IPS-18c (cell line): ENCODE data around the gene KHK.

ENCODE experiments used
- H3K4me3 ChIP-seq: 2 replicates; pipeline ENCODE4 v1.7.0; 2013; ENCODE audit warnings: low read depth, mild to moderate bottlenecking, low read length, moderate library complexity; ENCODE audit not compliant: insufficient read depth
- H3K9me3 ChIP-seq: one replicate; pipeline ENCODE4 v1.6.1; 2013; ENCODE audit warnings: mild to moderate bottlenecking, low read length, moderate library complexity; ENCODE audit not compliant: control insufficient read depth, insufficient read depth

Gene KHK

DNA sequence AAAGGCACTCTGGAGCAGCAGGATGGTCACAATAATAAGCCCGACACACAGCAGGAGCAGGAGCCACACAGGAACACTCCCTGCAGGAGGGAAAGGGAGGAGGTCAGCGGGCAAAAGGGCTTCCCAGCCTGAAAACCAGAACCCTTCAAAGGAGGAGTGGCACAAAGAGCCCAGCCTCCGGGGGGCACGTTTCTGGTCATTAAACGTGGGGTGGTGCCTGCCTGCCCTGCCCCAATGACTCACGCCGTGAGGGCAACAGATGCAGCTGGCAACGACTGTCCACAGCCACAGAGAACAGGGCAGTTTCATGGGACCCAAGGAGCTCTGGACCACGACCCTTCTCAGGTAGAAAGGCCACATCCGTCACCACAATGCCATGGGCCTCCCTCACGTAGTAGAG is 44.9 kb downstream of the KHK start:
- no peak overlapping the region for H3K4me3 ChIP-seq
- H3K9me3 ChIP-seq, result no peaks in the 10 kb centered on the region

DNA sequence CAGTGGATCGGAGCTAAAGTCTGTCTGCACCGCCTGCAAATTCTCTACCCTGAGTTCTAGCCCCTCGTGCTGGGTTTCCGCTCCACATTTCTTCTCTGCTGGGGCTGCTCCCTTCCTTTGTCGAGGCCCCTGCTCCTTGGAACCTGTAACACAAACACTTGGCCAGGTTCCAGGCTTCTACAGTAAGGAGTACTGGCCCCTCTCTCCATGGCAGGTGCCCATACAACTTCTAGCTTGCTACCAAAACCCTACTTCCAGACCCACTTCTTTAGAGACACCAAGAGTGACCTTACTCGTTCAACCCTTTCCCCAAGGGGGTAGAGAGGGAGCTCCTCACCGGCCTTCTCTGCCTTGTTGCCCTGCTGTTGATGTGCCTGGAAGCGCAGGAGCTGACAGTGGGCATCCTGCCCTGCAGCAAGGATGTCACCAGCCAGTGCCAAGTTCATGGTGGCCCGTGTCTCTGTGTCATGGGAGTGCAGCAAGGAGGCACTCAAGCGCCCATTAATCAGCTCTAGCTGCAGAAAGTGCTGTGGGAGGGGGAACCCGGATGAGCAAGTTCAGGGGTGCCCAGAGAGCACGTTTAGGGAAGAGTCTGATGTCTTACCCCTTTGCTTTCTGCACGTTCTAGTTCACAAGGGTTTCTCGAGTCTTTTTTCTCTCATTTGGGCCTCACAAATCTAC is 46.8 kb downstream of the KHK start:
- no peaks in the 10 kb centered on the region for H3K9me3 ChIP-seq

DNA sequence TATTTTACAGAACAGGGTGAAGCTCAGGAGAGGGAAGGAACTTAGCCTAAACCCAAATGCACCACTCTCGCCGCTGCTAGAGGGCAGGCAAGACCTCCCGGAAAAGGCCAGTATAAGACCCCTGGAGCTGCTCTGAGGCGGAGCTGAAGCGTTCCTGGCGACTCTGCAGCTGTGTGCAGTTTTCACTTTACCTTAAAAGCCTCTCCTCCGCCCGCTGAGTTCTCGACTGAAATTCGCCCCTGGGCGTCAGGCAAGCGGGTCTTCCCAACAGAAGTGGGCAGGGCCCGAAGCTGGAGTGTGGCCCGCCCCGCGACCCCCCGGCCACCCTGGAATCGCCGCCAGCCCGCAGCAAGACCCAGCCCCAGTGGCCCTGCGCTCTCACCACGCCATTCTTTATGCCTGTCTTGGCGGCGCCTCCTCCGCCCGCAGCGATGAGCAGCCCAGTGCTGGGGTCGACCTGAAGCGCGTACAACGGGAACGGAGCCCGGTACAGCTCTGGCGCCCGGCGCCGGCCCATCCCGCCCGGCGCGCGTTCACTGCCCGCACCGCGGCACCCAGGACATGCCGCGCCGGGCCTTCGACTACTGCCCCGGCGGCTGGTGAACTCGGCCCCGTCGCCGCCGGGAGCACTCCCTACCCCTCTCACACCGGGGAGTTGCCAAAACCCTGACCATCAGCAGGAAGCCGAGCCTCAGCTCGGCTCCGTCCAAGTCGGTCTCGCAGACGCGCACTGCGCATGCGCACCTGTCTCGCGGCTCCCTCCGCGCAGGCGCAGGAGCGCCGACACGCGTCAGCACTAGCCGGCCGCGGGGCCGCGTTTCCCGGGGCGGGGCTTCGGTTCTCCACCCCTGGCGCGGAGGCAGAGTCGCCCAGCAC is 47.6 kb downstream of the KHK start, which contains the start of gene PREB:
PREB (minus strand) TSS at position 732 of the 876 bp plus-strand sequence; CDS start at position 517, 215 bp downstream.
- H3K4me3 ChIP-seq, result peak within 1 kb of the TSS; percentile 96
- H3K9me3 ChIP-seq, result no peaks in the 10 kb centered on the region

More for the DNA sequence above, 46.8 kb downstream of the KHK start:
- H3K4me3 ChIP-seq, result peak overlapping the region; percentile 96

DNA sequence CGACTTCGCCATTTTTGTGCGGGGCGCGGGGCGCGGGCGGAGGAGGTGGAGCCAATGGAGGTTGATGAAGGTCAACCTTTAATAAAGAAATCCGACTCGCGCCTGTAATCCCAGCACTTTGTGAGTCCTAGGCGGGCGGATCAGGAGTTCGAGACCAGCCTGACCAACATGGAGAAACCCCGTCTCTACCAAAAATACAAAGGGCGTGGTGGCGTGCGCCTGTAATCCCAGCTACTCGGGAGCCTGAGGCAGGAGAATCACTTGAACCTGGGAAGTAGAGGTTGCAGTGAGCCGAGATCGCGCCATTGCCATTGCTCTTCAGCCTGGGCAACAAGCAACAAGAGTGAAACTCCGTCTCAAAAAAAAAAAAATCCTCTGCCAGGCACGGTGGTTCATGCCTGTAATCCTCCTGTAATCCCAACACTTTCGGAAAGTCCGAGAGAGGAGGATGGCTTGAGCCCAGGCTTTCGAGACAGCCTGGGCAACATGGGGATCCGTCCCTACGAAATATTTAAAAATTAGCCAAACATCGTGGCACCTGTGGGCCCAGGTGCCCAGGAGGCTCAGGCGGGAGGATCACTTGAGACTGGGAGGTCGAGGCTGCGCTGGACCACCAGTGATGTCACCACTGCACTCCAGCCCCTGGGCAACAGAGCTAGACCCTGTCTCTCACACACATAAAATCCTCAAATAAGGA is 48.4 kb downstream of the KHK start:
- Histone ChIP-seq H3K4me3 (peak overlapping the region; percentile 31; the same call in 1 of the 2 replicates), H3K9me3 (no peaks in the 10 kb centered on the region)

DNA sequence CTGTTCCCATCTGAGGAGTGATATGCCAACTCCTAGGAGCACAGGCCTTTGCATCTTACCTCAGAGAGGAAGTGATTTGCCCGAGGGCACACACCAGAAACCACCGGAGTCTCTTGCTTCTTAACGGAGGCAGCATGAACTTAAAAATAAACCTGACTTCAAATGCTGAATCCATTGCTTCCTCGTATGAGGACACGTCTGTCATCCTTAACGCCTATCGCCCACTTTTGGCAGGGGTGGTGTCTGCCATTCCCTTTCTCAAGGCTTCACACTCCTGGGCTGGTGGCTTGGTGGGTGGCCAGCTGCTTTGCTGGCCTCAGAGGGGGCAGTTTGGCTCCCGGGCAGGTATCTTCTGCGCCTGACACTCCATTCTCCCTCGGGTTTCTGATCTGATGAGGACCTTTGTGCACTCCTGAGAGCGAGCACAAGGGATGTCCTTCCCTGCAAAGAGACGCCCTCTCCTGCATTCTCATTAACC is 48.9 kb downstream of the KHK start:
- Histone ChIP-seq H3K9me3 (no peaks in the 10 kb centered on the region), H3K4me3 (no peak overlapping the region)

DNA sequence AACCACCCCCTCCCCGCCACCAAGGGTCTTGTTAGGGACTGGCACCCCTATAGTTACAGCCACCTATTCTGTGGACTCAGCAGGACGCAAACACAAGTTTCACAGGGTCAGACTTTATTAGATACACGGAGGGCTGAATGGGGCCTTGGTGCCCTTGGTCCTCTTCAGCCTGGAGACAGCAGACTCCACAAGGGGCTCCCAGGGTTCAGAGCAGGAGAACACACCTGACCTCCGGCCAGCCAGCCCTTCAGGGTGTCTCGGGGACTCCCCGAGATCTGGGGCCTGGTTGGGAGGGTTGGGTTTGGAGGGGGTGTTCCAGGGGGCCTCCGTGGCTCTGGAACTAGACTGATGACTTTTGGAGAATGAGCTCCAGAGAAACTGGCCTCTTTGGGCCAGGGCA is 50.2 kb downstream of the KHK start:
- H3K4me3 ChIP-seq, result no peak overlapping the region
- no peaks in the 10 kb centered on the region for H3K9me3 ChIP-seq

DNA sequence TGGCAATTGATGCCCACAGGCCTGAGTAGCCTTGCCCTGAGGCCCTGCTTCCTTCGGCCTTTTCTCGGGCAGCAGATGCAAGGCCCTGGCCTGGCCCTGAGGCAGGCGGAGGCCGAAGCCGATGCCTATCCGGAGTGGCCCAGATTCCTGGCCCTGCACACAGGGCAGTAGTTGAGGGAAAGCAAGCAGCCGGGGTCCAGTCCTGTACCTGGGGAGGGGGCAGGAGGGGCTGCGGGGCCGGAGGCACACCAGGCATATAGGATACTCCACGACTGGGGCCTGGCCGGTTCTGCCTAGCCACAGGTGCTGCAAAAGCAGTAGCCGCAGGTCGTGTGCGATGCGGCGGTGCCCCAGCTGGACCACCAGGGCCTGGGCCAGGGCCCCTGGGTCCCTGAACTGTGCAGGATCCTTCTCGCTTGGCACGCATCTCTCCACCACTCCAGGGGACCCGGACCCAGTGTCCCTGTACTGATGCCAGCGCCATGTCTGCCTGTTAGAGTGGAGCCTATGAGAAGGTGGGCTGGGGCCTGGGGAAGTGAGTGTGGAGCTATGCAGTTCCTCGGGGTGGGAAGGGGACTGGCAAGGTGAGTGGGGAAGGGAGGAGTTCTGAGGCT is 50.9 kb downstream of the KHK start:
- no peaks in the 10 kb centered on the region for H3K9me3 ChIP-seq
- H3K4me3 ChIP-seq, result no peak overlapping the region

DNA sequence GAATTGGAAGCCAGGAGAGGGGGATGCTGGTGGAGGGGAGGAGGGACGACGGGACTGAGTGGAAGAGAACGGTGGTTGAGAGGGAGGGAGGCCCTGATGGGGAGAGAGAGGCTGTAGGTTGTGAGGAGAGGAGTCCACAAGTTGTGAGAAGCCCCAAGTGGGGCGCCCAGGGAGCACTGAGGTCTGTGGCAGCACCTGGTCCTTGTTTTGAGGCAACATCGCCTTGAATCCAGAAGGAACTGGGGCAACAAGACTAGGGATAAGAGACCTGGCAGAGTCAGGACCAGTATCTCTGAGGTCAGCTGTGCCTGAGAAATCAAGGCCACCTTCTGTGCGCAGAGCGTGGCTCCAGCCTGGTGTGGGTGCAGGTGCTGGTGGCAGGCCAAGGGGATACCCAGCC is 51.5 kb downstream of the KHK start:
- no peaks in the 10 kb centered on the region for H3K9me3 ChIP-seq
- H3K4me3 ChIP-seq, result no peak overlapping the region

DNA sequence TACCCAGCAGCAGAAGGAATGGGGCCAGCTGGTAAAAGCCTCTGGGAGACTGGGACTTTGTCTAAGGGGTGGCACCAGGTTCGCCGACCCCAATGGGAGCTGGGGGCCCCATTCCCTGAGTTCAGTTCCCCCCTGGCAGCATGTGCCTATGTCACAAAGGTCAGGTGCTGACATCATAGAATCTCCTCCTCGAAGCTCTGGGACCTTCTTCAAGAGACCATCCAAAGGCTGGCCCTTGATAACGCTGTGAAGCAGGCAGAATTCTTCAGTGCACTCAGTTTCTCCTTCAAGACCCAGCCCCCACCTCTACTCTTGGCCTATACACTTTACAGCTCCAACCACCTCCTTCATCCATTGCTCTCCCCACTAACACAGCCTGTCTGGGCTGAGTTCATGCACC is 52.7 kb downstream of the KHK start, which contains the start of gene PRR30:
PRR30 (minus strand) TSS at position 101 of the 400 bp plus-strand sequence. CDS start 1,081 bp downstream, outside the sequence.
- Histone ChIP-seq H3K4me3 (no peak within 1 kb of the TSS), H3K9me3 (no peaks in the 10 kb centered on the region)

DNA sequence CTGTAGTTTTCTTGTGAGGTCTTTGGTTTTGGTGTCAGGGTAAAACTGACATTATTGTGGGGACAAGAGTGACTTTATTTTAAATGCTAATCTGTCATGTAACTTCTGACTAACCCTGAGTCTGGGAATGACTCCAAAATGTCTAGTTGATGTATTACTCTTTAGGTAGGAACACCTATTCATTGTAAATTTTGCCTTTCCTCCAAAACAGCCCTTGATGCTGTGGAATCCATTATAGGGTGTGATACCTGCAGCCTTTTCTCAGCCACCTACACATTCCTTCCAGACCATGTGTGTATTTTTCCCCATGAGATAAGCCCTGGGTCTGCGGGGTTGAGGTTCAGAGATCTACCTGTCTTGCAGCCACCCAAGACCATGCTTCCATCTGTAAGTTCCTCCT is 56.7 kb downstream of the KHK start:
- no peak overlapping the region for H3K4me3 ChIP-seq

DNA sequence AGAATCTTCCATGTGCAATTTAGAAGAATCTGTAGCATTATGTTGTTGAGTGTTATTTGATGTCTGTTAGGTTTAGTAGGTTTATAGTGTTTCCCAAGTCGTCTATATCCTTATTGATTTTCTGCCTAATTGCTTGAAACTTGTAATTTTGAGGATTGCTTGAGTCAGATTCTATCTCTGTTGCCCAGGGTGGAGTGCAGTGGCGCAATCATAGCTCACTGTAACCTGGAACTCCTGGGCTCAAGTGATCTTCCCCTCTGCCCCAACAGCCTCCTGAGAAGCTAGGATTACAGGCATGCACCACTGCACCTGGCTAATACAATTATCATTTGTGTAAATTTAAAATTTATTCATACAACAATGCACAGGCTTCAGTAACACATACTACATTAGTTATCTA is 59.1 kb downstream of the KHK start:
- Histone ChIP-seq H3K4me3 (no peak overlapping the region), H3K9me3 (no peaks in the 10 kb centered on the region)

More for the DNA sequence above, 56.7 kb downstream of the KHK start:
- H3K9me3 ChIP-seq, result no peaks in the 10 kb centered on the region

DNA sequence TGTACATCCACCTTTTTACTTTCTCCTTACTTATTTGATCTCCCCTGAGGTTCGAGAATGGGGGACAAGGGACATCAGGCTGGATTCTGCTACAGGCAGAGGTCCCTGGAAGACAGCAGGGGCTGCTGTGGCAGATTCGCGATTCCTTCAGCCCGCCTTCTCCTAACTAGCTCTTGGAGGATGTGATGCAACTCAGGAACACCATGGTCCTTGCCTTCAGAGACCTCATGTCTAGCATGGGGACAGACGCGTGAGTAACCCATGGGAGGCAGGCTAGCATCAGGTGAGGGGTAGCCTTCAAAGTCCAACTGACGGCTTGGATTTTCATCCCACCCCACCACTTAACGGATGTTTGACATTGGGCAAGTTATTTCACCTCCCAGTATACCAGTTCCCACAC is 61.4 kb downstream of the KHK start:
- no peak overlapping the region for H3K4me3 ChIP-seq
- peaks cover 2% of the 10 kb centered on the region for H3K9me3 ChIP-seq

DNA sequence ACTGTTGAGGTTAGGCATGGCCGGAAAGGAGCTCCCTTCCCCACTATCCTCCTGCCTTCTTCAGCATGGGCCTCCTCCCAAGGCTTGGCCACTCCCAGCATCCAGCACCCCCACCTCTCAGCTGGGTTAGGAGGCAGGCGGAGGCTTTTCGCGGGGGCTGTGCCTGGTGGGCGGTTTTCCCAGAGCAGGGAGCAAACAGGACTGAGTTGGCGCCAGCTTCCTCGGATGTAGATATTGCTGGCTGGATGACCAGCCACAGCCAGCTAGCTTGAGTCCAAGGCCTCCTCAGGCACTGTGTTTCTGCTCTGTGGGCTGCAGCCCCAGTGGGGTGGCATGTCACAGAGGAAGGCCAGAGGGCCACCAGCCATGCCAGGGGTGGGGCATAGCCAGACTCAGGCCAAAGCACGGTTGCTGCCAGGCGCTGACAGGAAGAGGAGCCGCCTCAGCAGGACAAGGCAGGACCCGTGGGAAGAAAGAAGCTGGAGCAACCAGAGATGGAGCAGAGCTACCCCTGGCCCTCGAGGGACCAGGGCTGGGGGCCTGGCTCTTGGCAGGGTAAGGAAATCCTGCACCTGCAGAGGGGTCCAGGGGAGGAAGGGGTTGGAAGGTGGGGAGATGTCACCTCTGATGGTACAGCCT is 62.3 kb downstream of the KHK start, which contains the start of gene TCF23:
TCF23 (plus strand) TSS at position 204 of the 639 bp plus-strand sequence; CDS start at position 334, 130 bp downstream.
- Histone ChIP-seq H3K4me3 (no peak within 1 kb of the TSS), H3K9me3 (peaks cover 2% of the 10 kb centered on the region)

DNA sequence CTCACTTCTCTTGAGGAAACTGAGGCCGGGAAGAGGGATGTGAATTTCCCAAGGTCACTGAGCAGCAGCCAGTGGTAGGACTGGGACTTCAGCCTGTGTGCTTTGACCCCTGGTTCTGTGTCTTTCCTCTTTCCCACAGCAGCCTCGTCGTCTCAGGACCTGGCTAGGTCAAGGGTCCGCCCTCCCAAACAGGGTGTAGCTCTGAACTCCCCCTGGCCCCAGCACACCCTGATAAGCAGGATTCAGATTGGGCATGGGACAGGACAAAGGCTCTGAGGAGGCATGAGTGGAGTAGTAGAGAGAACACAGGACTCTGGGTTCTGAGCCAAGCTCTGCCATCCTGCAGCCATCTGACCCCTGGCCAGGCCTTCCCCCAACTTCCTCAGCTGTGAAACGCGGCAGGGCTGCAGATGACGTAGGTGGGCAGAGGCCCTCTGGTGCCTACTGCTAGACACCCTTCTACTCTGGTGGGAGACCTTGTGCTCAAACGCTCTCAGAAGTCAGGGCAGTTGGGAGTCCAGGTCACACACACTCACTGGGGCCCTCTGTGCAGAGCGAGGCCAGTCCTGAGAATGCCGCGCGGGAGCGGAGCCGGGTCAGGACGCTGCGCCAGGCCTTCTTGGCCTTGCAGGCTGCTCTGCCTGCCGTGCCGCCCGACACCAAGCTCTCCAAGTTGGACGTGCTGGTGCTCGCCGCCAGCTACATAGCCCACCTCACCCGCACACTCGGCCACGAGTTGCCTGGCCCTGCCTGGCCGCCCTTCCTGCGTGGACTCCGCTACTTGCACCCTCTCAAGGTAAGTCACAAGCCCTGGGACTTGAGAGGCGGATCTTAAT is 63.2 kb downstream of the KHK start:
- Histone ChIP-seq H3K9me3 (peaks cover 2% of the 10 kb centered on the region), H3K4me3 (no peak overlapping the region)
